HEK293T (cell line): Measurements from ENCODE around the gene NHS.

Experiments used
- CTBP1 ChIP-seq: fragments of 450-650 bp; IDR thresholded peaks from 2 replicates; pipeline ENCODE4 v1.6.1; 2016; ENCODE audit warnings: borderline replicate concordance
- ELF4 ChIP-seq: fragments of 450-650 bp; IDR thresholded peaks from 2 replicates; pipeline ENCODE4 v1.6.1; 2017; ENCODE audit warnings: antibody characterized with exemption
- FOXK2 ChIP-seq: fragments of 450-650 bp; IDR thresholded peaks from 2 replicates; pipeline ENCODE4 v1.6.1; 2016; ENCODE audit warnings: mild to moderate bottlenecking
- HDGF ChIP-seq: fragments of 450-650 bp; IDR thresholded peaks from 2 replicates; pipeline ENCODE4 v1.6.1; 2017; ENCODE audit warnings: antibody characterized with exemption, borderline replicate concordance
- LEF1 ChIP-seq: fragments of 450-650 bp; IDR thresholded peaks from 2 replicates; pipeline ENCODE4 v1.6.1; 2017; ENCODE audit warnings: mild to moderate bottlenecking, borderline replicate concordance
- SP1 ChIP-seq: fragments of 450-650 bp; IDR thresholded peaks from 2 replicates; pipeline ENCODE4 v1.6.1; 2017

DNA sequence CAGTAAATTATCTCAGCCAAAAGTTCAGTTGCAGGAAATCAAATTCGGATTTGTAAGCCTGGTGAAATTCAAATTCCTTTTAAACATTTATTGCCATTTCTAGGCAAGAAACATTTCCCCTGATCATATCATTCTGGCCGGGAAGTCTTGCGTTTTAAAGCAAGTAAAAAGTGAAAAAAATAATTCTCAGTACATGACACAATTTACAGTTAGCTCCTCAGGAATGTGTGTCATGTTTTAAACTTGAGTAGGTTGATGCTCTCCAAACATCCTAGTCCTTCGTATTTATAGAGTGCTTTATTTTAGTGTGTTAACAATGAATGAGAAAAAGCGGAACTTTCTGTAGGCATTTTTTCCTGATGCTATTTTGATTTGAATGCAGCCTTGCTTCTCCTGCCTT, 204.0 kb downstream of the NHS start:
- TF ChIP-seq CTBP1 (no peak), SP1 (no peak), FOXK2 (no peak), ELF4 (no peak), HDGF (no peak), LEF1 (no peak)
